Hippocampal formation (tissue), 2 donors: Measurements from ENCODE around the gene RTN1.

Source experiments
- DNase-seq, 2 donors: peaks; one replicate each; lab custom pipeline; 2025; lab: John Stamatoyannopoulos, UW

Gene RTN1, protein sequence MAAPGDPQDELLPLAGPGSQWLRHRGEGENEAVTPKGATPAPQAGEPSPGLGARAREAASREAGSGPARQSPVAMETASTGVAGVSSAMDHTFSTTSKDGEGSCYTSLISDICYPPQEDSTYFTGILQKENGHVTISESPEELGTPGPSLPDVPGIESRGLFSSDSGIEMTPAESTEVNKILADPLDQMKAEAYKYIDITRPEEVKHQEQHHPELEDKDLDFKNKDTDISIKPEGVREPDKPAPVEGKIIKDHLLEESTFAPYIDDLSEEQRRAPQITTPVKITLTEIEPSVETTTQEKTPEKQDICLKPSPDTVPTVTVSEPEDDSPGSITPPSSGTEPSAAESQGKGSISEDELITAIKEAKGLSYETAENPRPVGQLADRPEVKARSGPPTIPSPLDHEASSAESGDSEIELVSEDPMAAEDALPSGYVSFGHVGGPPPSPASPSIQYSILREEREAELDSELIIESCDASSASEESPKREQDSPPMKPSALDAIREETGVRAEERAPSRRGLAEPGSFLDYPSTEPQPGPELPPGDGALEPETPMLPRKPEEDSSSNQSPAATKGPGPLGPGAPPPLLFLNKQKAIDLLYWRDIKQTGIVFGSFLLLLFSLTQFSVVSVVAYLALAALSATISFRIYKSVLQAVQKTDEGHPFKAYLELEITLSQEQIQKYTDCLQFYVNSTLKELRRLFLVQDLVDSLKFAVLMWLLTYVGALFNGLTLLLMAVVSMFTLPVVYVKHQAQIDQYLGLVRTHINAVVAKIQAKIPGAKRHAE

DNA sequence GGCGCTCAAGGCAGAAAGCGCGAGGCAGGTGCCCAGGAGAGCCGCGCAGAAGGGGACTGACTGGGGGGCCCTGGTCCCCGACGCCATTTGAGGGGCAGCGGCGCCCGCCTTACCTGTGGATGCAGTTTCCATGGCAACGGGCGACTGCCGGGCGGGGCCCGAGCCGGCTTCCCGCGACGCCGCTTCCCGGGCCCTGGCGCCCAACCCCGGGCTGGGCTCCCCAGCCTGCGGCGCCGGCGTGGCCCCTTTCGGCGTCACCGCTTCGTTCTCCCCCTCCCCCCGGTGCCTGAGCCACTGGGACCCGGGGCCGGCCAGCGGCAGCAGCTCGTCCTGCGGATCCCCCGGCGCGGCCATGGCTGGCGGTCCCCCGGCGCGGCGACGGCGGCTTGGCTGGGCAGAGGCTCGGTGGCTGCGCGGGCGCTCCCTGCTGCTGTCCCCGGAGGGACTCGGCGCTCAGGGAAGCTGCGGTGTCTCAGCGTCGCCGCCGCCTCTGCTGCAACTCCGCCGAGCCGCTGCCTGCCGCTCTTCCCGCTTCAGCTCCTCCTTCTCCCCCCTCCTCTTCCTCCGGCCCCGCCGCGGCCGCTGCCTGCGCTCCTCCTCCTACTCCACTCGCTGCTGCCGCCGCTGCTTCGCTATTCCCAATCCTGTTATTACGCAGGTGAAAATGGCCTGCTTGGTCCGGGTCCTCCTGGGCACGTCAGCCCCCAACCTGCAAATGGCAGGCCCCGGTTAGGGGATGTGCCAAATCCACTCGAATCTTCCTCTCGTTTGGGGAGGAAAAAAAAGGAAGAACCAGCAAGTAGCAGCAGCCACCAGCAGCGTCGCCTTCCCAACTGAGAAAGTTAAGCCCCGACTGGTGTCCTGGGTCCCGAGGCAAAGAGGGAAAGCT lies at the start of gene RTN1:
Gene RTN1 (minus strand): TSS at position 500 of the 889 bp plus-strand sequence. CDS start 146 bp downstream, at position 354.
- DNase-seq: peak; percentile 77 to 86

DNA sequence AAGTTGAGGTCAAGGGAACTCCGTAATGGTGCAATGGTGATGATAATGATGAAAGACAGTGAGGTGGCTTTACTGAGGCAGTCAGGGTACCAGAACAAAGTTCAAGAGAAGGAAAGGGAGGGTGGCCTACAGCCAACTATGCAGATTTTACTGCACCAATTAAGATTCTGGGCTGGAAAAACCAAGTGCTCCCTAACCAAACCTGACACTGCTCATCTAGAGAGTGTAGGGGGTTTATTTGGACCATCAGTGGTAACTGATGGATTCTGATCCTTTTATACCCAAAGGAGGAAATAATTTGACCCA lies 49.8 kb upstream of the RTN1 start:
- no peak for DNase-seq

DNA sequence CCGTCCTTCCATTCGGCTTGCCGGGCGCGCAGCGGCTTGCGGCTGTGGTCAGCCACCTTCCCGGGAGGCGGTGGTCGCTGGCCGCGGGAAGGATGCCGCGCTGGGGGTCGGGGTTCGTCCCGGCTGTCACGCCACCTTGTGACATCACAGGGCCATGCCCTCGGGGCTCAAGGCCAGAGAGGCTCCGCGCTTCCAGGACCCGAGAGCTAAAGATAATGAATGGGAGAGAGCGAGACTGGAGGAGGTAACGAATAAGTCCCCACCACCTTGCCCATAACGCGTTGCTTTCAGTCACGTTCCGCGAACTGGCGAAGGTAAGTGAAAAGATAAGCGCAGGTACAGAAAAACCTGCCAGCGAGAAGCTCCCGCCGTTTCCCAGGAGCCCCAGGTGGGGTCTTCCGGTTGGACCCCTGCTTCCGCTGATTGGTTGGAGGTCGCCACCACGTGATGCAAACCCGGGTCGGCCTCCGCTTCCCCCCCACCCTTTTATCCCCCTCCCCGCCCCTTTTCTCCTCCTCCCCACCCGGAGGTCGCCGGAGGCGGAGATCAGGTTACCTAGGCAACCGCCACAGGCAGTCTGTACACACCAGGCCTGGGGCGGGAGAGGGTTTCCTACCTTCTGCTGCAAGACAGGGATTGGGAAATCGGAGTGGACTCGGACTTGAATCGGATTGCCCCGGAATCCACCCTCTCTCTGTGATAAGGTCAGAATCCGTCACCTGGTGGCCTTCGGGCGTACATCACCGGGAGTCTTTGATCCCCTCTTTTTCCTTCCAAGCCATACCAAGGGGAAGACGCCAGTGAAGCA lies 49.2 kb upstream of the RTN1 start, which contains the start of gene LRRC9:
Gene LRRC9 (plus strand): TSS at position 575 of the 808 bp plus-strand sequence.
- peak; percentile 27 to 35 for DNase-seq

DNA sequence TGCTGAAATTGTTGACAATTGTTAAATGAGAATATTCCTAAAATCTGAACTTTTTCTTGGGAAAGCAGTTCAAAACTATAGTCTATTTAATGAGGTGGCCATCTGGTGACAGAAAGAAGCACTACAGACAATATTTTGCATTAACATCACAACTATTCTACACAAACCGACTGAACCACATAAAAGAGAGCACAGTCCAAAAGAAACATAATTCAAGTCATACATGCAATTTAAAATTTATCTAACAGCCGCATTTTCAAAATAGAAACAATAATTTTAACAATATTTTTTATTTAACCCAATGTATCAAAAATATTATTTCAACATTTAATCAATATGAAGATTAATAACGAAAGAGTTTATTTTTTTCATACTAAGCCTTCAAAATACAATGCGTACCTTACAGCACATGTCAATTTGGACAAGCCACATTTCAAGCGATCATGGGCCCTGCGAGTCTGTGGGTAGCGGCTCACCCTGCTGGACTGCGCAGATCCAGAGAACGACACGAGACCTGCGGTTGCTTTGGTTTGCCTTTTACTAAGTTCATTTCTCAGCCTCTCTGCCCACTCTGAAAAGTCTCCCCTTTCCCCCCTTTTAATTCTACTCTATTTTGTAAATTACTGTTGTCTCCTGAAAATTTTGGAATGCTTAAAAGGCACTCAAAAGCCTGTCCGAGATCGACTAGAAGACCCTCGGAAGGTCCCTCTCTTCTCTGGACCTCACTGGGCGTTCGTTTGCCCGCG lies 48.4 kb upstream of the RTN1 start:
- DNase-seq: peak in 1 of 2 donors; percentile 58

DNA sequence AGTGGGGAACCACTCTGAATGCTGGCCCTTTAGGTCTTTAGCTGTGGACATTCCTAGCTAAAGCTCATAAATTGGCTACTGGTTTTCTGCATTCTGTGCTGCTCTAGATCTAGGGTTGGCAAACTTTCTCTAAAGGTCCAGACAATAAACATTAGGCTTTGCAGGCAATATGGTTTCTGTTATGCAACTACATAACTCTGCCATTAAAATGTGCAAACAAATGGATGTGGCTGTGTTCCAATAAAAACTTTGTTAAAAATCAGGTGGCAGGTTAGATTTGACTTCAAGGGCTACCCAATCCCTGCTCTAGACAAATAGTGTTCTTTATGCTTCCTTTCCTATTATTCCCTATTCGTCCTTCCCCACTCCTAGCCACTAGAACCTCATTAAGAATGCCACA lies 42.6 kb upstream of the RTN1 start:
- DNase-seq: no peak

DNA sequence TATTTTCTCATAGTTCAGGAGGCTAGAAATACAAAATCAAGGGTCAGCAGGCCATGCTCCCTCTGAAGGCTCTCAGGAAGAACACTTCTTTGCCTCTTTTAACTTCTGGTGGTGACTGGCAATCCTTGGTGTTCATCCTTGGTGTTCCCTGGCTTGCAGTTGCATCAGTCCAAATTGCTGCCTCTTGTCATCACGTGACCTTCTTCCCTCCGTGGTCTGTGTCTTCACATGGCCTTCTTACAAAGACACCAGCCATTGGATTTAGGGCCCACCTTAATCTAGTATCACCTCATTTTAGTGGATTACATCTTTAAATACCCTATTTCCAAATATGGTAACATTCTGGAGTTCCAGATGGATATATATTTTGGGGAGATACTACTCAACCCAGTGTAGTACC lies 41.9 kb upstream of the RTN1 start:
- DNase-seq: no peak

DNA sequence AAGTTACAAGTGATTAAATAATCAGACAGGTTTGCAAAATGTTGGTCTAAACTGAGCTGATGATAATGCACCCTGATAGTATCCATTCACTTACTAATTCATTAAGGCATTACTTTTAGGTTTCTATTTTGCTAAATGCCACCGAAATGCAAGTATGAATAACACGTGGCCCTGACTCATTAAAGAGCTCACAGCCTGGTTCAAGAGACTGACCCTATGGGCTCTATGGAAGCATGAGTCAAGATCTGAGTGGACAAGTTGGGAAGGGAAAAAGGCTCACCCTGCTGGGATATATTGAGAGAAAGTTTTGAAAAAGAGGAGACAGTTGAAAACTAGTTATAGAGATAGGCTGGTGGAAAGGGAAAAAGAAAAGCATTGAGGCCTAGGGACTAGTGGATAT lies 34.6 kb upstream of the RTN1 start:
- DNase-seq: no peak

DNA sequence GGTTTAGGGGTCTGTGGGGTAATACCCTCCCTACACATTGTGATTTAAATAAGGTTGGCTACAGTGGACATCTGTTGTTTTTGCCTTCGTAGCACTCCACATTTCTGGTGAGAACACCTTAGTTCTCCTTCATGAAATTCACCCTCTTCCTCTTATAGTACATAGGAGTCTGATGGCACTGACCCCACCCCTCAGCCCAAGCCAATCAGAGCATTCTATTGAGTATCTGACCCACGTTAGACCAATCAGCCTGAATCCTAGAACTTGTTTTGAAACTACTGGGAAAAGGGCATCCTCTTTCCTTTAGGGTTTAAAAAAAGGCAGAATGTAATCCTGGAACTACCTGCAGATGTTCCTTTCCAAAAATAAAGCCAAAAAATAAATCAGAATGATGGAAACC lies 33.6 kb upstream of the RTN1 start:
- no peak for DNase-seq

DNA sequence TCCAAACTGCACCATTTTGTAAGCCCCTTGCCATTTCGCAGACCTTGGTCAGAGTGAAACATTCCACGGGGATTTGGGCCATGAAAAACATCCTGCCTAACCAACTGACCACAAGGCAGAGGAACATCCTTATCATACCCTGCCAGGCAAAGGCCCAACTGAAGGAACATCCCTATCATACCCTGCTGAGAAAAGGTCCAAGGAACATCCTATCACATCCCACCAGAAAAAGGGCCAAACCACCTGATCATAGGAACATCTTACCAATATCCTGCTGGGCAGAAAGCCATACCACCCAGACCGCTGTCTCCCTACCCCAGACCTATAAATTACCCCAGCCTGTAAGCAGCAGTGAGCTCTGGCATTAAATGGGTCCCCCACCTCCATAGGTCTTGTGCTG lies 30.0 kb upstream of the RTN1 start:
- DNase-seq: no peak

DNA sequence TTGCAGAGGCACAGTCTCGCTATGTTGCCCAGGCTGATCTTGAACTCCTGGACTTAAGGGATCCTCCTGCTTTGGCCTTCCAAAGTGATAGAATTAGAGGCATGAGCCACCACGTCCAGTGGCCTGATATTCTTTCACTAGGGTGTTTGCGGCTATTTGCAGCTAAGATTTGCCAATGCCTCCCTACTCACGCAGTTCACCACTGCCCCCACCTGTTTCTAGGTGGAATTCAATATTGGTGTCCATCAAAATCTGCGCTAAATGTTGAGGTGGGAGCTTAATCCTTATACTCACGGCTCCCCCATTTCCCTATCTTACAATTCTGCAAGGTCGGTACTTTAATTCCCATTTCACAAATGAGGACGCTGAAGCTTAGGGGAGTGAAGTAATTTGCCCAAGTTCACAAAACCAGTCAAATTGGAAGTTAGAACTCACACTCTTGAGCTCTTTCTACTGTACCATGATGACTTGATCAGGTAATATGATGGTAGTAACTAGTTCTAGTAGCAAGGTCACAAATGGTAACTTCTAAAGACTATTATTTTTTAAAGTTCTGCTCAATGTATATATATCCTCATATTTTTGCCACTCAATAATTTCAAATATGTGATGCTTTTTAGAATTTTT lies 27.3 kb upstream of the RTN1 start:
- DNase-seq: peak; percentile 17 to 32

DNA sequence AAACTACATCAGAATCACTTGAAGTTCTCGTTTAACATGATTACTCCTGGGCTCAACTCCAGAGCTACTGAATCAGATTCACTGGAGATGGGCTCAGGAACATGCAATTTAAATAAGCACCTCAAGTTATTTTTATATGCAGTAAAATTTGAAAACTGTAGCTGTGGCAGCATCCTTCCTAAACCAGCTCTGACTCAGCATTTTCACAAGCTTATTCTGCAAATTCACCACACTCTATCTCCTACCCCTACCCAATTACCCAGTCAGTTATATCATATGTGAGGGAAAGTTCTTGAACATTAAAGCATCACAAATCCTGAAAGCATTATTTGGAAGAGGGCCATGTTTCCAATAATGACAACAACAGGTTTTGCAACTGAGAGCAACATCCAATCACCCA lies 25.1 kb upstream of the RTN1 start:
- no peak for DNase-seq

DNA sequence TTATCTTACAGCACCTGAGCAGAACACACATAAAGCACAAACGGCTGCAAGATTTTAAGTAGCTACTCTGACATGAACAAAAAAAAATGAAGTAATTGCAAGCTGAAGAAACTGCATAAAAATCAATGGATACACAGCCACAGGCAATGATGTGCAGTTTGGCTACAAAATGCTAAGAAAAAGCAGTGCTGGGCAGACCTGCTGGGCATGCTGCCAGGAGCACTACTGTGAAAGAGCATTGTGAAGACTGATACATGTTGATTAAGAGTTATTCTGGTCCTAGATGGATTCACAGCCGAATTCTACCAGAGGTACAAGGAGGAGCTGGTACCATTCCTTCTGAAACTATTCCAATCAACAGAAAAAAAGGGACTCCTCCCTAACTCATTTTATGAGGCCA lies 20.1 kb upstream of the RTN1 start:
- peak in 1 of 2 donors; percentile 0 for DNase-seq

DNA sequence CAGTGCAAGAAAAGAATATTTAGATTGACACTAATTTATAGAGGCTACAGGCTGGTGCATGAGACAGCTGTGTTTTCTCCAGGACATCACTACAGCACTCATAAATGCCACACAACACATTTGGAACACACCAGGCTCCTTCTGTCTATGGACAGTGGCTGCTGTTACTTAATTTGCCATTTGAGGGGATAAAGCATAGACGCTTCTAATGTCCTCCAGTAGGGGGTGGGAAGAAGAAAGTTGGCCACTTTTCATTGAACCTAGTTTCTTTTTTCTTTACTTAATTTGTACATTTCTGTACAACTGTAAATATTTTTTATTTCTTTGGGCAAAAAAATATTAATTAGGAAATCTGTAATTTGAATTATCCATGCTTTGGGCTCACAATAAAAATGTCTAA lies 12.4 kb upstream of the RTN1 start:
- no peak for DNase-seq

DNA sequence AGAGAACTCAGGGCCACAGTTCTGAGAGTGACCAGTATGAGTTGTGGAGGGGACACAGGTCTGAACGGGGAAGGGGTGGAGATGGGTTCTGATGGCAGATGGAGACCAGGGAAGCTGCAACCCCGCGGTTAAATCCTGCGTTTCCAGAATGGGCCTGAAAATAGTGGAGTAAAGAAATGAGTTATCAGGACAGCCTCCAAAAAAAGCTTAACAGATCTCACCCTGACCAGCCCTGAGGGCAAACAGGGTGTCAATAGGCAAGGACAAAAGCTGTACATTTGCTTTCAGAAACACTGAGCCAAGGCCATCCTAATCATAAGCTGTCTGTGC lies 555 bp upstream of the RTN1 start:
- no peak for DNase-seq

DNA sequence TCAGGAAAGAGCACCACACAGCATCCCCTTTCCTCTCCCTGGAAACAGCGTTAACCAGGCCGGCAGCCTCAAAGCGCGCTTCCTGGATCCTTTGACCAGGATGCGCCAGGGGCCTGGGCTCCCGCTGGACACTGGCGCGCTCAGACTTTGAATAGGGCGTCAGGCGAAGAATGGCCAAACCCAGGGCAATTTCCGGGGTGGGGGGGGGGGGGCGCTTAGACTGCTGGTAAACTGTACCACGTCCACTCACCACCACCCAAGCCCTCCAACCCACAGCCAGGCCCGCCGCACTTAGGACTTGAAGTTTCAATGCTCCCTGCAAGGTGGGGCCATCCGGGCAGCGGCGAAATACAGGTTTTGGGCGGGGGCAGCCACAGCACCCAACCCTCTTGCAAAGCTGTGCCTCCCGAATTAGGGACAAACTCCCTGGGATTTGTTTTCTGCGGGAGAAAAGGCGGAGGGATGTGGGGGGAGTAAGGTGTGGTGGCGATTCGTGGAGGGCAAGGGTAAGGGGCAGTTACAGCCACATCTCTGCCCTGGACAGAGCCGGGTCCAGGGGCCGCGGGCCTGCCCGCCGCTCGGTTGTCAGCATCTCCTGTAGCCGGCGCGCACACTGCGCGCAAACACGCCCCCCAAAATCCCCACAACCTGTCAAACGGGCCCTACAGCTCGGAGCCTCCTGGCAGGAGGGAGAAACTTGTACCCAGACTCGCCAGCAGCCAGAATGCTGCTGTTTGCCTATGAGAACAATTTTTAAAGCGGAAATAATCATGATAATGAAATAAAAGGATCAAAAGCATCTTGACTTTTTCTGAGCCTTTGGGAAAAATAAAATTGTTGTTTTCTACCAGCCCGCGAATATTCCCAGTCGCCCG lies 958 bp downstream of the RTN1 start:
- peak in 1 of 2 donors; percentile 29 for DNase-seq

DNA sequence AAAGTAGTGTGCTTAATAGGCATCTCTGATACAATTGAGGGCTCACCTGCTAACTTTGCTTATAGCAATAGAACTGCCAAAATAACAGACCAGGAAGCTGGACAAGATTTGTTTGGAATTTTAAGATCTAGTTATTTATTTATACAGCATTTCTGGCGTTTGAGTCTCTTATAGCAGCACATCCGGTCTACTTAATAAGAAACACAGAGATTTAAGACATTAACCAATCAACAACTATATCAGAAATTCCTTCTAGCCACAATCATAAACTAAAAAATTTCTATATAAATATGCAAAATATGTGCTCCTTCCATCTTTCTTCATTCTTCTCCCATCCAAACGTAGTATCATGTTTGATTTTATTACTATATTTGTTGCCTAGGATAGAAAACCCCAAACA lies 2.6 kb downstream of the RTN1 start:
- DNase-seq: no peak

DNA sequence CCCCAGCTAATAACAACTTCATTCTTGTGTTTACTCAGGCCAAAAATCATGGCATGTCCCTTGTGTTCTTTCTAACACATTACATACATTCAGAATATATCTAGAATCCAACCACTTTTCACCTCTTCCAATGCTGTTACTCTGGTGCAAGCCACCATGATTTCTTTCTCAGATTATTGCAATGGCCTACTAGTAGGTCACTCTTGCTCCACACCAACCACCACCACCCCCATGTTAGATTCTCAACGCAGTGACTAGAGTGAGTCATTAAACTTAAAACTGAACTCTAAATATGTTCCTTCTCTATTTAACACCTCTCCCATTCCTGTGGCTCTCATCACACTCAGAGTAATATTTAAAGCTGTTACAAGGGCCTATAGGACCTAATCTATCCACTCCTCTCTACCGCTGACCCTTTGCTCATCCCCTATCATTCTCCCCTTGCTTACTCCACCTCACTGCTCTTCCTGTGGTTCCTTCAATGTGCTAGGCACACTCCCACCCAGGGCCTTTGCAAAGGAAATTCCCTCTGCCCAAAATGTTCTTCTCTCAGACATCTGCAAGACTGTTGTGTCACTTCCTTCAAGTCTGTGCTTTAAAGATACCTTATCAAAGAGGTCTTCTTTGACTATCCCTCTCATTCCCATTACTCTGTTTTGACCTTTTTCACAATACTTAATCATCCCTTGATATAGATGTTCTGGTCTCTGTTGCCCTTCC lies 6.6 kb downstream of the RTN1 start:
- no peak for DNase-seq

DNA sequence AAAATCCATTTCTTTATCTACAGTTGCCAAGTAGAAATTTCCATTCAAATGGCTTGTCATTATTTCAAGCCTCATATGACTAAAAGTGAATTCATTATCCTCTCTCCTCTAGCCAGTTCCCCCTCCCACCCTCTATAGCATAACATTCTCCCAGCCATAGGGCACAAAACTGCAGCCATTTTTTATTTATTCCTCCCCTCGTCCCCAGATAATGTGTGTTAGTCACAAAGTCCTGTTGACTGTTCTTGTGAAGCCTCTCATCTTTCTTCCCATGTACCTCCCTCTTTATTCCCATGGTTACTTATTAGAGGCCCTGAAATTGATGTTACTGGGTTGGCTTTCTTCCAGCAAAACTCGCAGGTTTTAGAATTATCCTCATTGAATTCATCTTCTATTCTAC lies 13.2 kb downstream of the RTN1 start:
- DNase-seq: no peak

DNA sequence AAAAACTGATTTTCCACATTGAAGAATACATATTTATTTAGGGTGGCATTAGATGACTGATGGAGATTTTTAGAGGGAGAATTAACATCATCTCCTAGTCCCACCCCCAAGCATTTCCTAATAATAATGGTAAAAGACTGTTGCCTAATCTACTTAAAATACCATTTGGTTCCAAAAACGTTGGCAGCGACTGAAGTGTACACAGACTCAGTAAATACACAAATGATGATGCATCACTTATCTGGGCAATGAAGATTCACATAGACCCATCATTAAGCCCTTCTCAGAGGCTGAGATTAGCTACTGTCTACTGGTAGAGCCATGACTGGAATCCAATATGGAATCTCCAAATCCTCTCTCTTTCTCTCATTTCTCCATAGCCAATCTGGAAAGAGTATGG lies 18.2 kb downstream of the RTN1 start:
- DNase-seq: no peak
